BLaER1 (cell line): ENCODE measurements around the gene GFAP.
A peak's percentile ranks its signal among the peaks of the same experiment; 100 is the strongest.

ENCODE experiments used
- H3K27ac ChIP-seq: shearing (Covaris generic); formaldehyde crosslinking; 2 replicates; pipeline ENCODE4 v1.8.1; 2022
- H3K27me3 ChIP-seq: shearing (Covaris generic); formaldehyde crosslinking; 2 replicates; pipeline ENCODE4 v1.8.1; 2022
- H3K36me3 ChIP-seq: shearing (Covaris generic); formaldehyde crosslinking; 2 replicates; pipeline ENCODE4 v1.8.1; 2022
- H3K4me1 ChIP-seq: shearing (Covaris generic); formaldehyde crosslinking; 2 replicates; pipeline ENCODE4 v1.8.1; 2022
- H3K4me2 ChIP-seq: shearing (Covaris generic); formaldehyde crosslinking; 2 replicates; pipeline ENCODE4 v1.8.1; 2022
- H3K4me3 ChIP-seq: shearing (Covaris generic); formaldehyde crosslinking; 2 replicates; pipeline ENCODE4 v1.8.1; 2022
- H3K9ac ChIP-seq: shearing (Covaris generic); formaldehyde crosslinking; 2 replicates; pipeline ENCODE4 v1.8.1; 2022
- H3K9me3 ChIP-seq: shearing (Covaris generic); formaldehyde crosslinking; 2 replicates; pipeline ENCODE4 v1.8.1; 2022
- H4K20me1 ChIP-seq: shearing (Covaris generic); formaldehyde crosslinking; 2 replicates; pipeline ENCODE4 v1.8.1; 2022
- Cebpa-rat ChIP-seq: shearing (Covaris generic); IDR thresholded peaks from 2 replicates; pipeline ENCODE4 v1.8.1; 2022

GFAP gene

DNA sequence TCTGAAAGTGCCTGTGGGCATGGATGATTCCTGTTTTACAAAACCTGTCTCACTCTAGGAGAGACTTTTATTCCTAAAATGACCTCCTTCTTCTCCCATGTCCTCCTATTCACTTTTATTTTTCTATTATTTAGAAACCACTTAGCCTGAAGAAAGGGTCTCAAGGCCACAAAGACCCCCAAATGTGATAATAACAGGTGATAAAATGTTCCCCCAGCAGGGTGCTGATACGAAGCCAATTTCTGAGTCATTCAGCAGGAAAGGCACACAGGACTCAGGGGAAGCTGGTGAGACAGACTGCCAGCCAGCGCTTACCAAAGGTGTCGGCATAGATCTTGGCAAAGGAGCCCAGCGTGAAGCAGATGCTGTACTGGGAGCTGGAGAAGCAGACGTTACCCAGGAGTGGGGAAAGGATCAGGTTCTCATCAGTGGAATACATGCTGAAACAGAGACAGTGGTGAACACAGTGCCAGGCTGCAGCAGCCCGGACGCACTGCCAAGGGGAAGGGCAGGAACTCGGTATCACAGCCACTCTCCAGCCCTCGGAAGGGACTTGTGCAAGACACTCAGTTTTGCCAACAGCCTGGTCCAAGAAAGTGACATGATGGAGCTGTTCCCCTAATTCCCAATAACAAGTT lies 43.0 kb downstream of the GFAP start:
- Histone ChIP-seq H4K20me1 (no peaks in the 10 kb centered on the region), H3K27me3 (no peaks in the 10 kb centered on the region), H3K36me3 (peaks cover 100% of the 10 kb centered on the region), H3K4me2 (no peak overlapping the region), H3K9ac (no peak overlapping the region), H3K4me1 (peaks cover 7% of the 10 kb centered on the region; the same call in 1 of the 2 replicates), H3K27ac (no peak overlapping the region), H3K4me3 (no peak overlapping the region), H3K9me3 (no peaks in the 10 kb centered on the region)
- no peak for TF ChIP-seq Cebpa-rat

DNA sequence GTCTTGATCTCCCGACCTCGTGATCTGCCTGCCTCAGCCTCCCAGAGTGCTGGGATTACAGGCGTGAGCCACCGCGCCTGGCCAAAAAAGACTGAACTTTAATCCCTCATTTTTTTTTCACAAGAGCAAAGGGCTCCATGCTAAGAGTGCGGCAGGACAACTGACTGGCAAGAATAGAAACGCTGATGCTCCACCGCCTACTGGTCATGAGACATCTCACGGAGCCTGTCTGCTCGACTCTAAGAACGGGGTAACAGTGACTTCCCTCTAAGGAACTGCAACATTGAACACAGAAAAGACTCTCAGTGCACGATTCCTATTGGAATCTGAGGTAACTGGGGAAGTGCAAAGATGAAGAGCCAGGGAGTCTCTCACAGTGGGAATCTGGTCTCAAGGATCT lies 43.7 kb downstream of the GFAP start:
- H3K27ac ChIP-seq = no peak overlapping the region
- peaks cover 7% of the 10 kb centered on the region; the same call in 1 of the 2 replicates for H3K4me1 ChIP-seq
- H3K27me3 ChIP-seq = no peaks in the 10 kb centered on the region
- peaks cover 100% of the 10 kb centered on the region for H3K36me3 ChIP-seq
- no peak overlapping the region for H3K9ac ChIP-seq
- H4K20me1 ChIP-seq = no peaks in the 10 kb centered on the region
- no peak overlapping the region for H3K4me2 ChIP-seq
- H3K4me3 ChIP-seq = no peak overlapping the region
- no peak for TF ChIP-seq Cebpa-rat
- H3K9me3 ChIP-seq = no peaks in the 10 kb centered on the region

DNA sequence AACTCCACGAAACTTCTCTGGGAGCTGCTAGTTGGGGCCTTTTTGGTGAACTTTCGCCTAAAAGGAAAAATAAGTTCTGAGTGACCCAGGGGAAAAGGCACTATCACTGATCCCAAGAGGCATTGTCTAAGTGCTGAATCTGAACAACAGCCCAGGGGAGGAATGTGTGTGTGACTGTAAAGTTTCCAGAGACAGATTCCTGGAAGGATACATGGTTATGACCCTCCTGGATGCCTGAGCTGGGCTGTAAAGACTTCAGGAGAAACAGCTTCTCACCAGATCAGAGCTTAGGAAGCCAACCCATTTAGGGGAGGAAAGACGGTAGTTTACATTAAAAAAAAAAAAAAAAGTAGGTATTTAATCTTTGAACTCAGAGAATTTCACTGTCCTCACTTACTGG lies 47.5 kb downstream of the GFAP start:
- H3K9me3 ChIP-seq = no peaks in the 10 kb centered on the region
- no peak overlapping the region for H3K27ac ChIP-seq

DNA sequence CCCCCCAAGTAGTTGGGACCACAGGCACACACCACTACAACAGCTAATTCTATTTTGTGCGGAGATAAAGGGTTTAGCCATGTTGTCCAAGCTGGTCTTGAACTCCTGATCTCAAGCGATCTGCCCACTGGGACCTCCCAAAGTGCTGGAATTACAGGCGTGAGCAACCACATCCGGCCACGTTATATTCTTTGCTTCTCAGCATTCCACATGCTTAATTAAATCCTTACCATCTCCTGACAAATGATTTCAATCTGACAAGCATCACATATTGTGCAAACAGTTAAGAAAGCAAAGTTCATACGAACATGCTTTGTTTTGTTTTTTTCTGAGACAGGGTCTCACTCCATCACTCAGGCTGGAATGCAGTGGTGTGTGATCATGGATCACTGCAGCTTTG lies 49.4 kb downstream of the GFAP start:
- Histone ChIP-seq H3K9me3 (no peaks in the 10 kb centered on the region), H3K9ac (no peak overlapping the region), H3K27ac (no peak overlapping the region), H3K4me3 (no peak overlapping the region), H3K4me2 (no peak overlapping the region), H3K4me1 (peaks cover 4% of the 10 kb centered on the region; the same call in 1 of the 2 replicates), H4K20me1 (no peaks in the 10 kb centered on the region), H3K27me3 (no peaks in the 10 kb centered on the region), H3K36me3 (peaks cover 99% of the 10 kb centered on the region)
- no peak for TF ChIP-seq Cebpa-rat

More for the DNA sequence above, 47.5 kb downstream of the GFAP start:
- H3K9ac ChIP-seq = peak overlapping the region; percentile 38; the same call in 1 of the 2 replicates
- no peak for TF ChIP-seq Cebpa-rat
- H4K20me1 ChIP-seq = no peaks in the 10 kb centered on the region
- peaks cover 99% of the 10 kb centered on the region for H3K36me3 ChIP-seq
- no peak overlapping the region for H3K4me2 ChIP-seq
- peaks cover 4% of the 10 kb centered on the region; the same call in 1 of the 2 replicates for H3K4me1 ChIP-seq
- no peak overlapping the region for H3K4me3 ChIP-seq
- H3K27me3 ChIP-seq = no peaks in the 10 kb centered on the region

DNA sequence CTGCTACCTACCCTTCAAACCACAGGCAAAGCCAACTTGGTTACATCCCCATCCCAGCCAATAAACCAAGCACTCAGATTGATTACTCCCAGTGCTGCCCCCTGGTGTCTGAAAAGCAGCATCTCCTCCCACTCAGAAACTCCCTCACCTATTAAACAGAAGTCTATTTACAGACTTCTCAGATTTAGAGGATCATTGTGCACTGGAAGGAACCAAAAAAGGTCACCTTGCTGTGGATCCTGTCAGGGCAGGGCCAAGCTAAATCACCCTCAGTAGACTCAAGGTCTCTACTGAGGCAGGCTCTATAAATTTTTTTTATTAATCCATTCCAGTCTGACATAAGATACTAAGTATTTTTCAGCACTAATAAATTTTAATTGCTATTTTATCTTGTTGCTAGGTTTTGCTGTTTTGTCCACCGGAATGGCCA lies 50.1 kb downstream of the GFAP start:
- H4K20me1 ChIP-seq = no peaks in the 10 kb centered on the region
- H3K9ac ChIP-seq = no peak overlapping the region
- no peak for TF ChIP-seq Cebpa-rat
- H3K36me3 ChIP-seq = peaks cover 99% of the 10 kb centered on the region
- no peaks in the 10 kb centered on the region for H3K27me3 ChIP-seq
- no peak overlapping the region for H3K4me2 ChIP-seq
- H3K9me3 ChIP-seq = no peaks in the 10 kb centered on the region
- no peak overlapping the region for H3K27ac ChIP-seq
- H3K4me3 ChIP-seq = no peak overlapping the region
- peaks cover 4% of the 10 kb centered on the region; the same call in 1 of the 2 replicates for H3K4me1 ChIP-seq

DNA sequence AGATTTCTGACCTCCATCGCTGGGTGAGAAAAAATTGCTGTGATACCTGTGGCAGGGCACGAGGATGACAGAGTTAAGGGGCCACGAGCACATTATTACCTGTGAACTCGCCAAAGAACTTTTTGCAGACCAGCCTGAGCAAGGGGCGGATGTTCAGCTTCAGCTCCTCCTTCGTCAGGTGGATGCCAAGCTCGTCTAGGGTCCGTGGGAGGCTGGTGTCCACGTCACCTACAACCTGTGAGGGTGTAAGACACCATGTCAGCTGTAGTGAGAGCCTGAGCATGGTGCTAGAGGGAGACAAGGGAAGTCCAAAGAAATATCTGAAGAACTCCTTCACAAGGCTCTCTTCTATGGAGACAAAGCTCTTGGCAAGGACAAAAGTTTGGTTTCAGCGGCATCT lies 50.5 kb downstream of the GFAP start:
- no peaks in the 10 kb centered on the region for H4K20me1 ChIP-seq
- no peaks in the 10 kb centered on the region for H3K27me3 ChIP-seq
- H3K27ac ChIP-seq = no peak overlapping the region
- TF ChIP-seq Cebpa-rat = no peak
- no peak overlapping the region for H3K4me2 ChIP-seq
- peaks cover 4% of the 10 kb centered on the region; the same call in 1 of the 2 replicates for H3K4me1 ChIP-seq
- H3K36me3 ChIP-seq = peaks cover 99% of the 10 kb centered on the region
- no peak overlapping the region for H3K4me3 ChIP-seq
- no peak overlapping the region for H3K9ac ChIP-seq
- no peaks in the 10 kb centered on the region for H3K9me3 ChIP-seq

DNA sequence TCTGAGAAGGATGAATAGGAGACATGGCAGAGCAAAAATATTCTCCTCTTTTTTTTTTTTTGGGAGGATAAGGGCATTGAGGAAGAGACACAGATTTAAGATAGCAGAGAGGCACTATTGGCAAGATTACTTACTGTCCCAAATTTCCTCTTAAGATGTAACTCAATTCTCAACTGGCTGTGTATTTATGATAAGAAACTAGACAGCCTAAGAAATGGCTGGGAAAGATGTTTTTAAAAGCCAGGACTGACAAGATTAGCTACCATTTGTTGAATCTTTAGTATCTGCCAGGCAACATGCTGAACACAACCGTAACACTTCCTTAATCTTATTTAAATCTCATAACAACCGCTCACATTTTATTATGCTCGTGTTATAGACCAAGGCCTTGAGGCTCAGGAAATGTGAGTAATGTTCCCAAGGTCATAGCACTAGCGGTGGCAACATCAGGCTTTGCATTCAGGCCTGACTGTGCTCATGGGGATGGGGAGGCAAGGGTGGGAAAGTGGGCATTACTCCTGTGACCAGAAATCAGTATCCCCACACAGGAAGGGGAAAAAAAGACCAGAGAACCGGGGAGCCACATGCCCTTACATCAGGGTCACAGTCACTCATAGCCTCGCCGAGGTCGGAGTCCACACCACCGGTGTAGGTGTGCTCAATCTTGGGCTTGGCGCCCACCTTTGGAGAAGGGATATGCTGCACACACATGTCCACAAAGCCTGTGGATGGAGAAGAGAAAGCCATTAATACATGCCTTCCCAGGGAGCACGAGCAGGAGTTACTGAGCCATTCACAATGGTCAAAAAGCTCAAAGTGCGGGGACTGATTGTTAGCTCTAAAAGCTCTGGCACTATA lies 52.0 kb downstream of the GFAP start:
- peaks cover 99% of the 10 kb centered on the region for H3K36me3 ChIP-seq
- no peaks in the 10 kb centered on the region for H3K9me3 ChIP-seq
- H3K27ac ChIP-seq = no peak overlapping the region
- H4K20me1 ChIP-seq = no peaks in the 10 kb centered on the region
- peaks cover 13% of the 10 kb centered on the region for H3K4me1 ChIP-seq
- H3K27me3 ChIP-seq = no peaks in the 10 kb centered on the region
- H3K4me2 ChIP-seq = no peak overlapping the region
- H3K4me3 ChIP-seq = no peak overlapping the region
- no peak for TF ChIP-seq Cebpa-rat
- no peak overlapping the region for H3K9ac ChIP-seq

DNA sequence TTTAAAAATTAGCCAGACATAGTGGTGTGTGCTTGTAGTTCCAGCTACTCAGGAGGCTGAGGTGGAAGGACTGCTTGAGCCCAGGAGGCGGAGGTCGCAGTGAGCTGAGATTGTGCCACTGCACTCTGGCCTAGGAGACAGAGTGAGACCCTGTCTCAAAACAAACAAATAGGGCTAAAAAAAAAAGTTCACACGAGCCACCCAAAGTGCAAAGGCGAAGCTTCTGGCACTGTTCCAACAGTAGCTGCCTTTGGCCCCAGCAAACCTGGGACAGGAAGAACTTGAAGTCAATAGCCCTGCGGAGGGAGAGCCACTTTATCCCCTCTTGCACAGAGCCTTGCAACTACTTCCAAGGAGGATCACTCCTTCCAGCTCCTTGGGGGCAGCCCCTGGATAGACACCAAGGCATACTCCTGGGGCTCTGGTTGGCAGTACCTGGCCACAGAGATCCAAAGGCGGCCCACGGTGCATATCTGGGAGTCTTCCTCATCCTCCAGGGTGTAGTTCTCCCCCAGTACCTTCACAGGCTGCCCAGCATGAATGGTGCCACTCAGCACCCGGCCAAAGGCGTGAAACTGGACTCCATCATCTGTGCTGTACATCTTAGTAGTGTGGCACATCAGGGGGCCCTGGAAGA lies 52.9 kb downstream of the GFAP start:
- H3K4me3 ChIP-seq = no peak overlapping the region
- peaks cover 94% of the 10 kb centered on the region for H3K36me3 ChIP-seq
- peaks cover 22% of the 10 kb centered on the region for H3K4me1 ChIP-seq
- H3K4me2 ChIP-seq = no peak overlapping the region
- no peak for TF ChIP-seq Cebpa-rat
- no peaks in the 10 kb centered on the region for H3K9me3 ChIP-seq
- H3K27ac ChIP-seq = no peak overlapping the region
- H3K9ac ChIP-seq = no peak overlapping the region
- no peaks in the 10 kb centered on the region for H4K20me1 ChIP-seq
- no peaks in the 10 kb centered on the region for H3K27me3 ChIP-seq

DNA sequence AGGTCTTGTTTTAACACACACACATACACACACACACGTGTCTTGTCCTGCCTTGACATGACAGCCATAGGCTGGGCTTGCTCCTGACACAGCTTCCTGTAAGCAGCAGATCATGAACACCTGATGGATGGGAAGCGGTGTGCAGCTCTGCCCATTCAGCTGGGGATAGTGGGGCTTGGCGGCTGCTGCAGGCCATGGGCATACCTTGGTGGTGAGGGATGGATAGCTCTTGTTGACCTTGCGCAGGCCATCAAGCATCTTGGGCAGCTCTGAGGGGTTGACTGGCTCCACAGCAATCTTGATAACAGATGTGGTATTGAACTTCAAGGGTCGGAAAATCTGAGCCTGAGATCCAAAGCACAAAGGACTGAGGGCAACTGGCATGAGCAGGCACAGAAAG lies 55.6 kb downstream of the GFAP start:
- no peak overlapping the region for H3K4me3 ChIP-seq
- no peaks in the 10 kb centered on the region for H3K27me3 ChIP-seq
- H3K36me3 ChIP-seq = peaks cover 85% of the 10 kb centered on the region
- no peak for TF ChIP-seq Cebpa-rat
- peaks cover 45% of the 10 kb centered on the region for H3K4me1 ChIP-seq
- H4K20me1 ChIP-seq = no peaks in the 10 kb centered on the region
- H3K4me2 ChIP-seq = no peak overlapping the region
- no peak overlapping the region for H3K27ac ChIP-seq
- no peak overlapping the region for H3K9ac ChIP-seq
- no peaks in the 10 kb centered on the region for H3K9me3 ChIP-seq

DNA sequence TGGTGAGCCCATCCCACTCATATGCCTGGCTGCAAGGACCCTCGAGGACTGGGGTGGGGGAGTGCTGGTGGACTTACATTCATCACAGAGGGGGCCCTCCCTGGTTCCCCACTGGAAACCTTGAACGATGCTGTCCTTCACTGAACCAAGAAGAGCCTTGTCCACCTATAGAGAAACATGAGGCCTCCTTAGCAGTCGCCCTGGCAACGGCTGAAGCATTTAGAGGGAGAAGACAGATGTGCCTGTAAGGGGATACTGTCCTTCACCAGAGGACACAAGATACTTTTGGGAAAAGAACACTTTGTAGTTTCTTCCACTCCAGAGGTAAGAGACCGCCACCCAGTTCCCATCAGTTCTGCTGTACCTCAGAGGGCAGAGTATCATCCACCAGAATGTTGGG lies 61.1 kb downstream of the GFAP start:
- Histone ChIP-seq H3K27ac (peak overlapping the region; percentile 54), H3K4me3 (no peak overlapping the region), H4K20me1 (no peaks in the 10 kb centered on the region), H3K4me2 (peak overlapping the region; percentile 71; the same call in 1 of the 2 replicates), H3K27me3 (no peaks in the 10 kb centered on the region), H3K36me3 (peaks cover 70% of the 10 kb centered on the region), H3K9ac (no peak overlapping the region), H3K4me1 (peaks cover 100% of the 10 kb centered on the region), H3K9me3 (no peaks in the 10 kb centered on the region)
- no peak for TF ChIP-seq Cebpa-rat
